Measurements from ENCODE around the gene TNS1. TPM values are rescaled to one million over a fixed set of nuclear protein-coding genes. Genes with fewer than 3 reads are reported as not detected.

Gene TNS1
- total RNA-seq, 1 donor from 2014 or later = 54.5 TPM

DNA sequence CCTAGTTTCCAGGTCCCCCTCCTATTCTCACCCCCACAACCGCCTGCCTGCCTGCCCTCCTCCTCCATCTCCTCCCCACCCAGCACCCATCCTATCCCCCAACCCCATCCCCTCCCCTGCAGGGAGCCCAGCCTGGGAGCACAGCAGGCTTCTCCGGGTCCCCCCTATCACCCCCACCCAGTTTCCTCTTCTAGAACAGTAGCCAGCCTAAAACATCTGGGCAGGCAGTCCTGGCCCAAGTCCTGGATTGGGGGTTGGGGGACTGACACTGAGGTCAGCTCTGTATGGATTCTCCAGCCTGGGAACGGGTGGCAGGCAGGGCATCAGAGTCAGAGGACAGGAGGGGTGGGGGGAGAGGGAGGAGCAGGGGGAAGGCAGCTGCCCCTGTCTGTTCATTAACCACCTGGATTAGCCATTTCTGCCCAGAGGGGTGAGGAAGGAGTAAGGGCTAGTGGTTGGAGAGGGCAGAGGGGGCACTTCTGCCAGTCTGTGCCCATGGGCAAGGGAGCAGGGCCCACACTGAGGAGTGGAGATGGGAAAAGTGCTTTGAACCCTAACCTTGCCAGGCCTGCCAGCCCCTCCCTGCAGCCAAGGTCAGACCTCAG, 60.0 kb downstream of the TNS1 start:
- no peak for TF ChIP-seq CTCF (IDR thresholded peaks at IDR 0.05; ENCODE audit: insufficient read depth, low read length, poor library complexity, severe bottlenecking)
- peaks cover 2% of the 10 kb centered on the region for H3K27me3 ChIP-seq (ENCODE audit: control insufficient read depth, insufficient read depth, low read length)
- H3K4me3 ChIP-seq (ENCODE audit: low read depth, low read length) = peak overlapping the region; percentile 69
- H3K36me3 ChIP-seq (ENCODE audit: control insufficient read depth, insufficient read depth, low read length) = no peaks in the 10 kb centered on the region
- no peak for DNase-seq (ENCODE audit: low read depth)

GRCh38 chr2:217941886-217942728, 60.7 kb downstream of the TNS1 start:
- Histone ChIP-seq H3K27me3 (ENCODE audit: control insufficient read depth, insufficient read depth, low read length) (no peaks in the 10 kb centered on the region), H3K36me3 (ENCODE audit: control insufficient read depth, insufficient read depth, low read length) (no peaks in the 10 kb centered on the region), H3K4me3 (ENCODE audit: low read depth, low read length) (peak overlapping the region; percentile 69)
- DNase-seq (ENCODE audit: low read depth) = no peak
- no peak for TF ChIP-seq CTCF (IDR thresholded peaks at IDR 0.05; ENCODE audit: insufficient read depth, low read length, poor library complexity, severe bottlenecking)

GRCh38 chr2:217941339-217941738, 61.5 kb downstream of the TNS1 start:
- TF ChIP-seq CTCF (IDR thresholded peaks at IDR 0.05; ENCODE audit: insufficient read depth, low read length, poor library complexity, severe bottlenecking) = no peak
- Histone ChIP-seq H3K4me3 (ENCODE audit: low read depth, low read length) (peak overlapping the region; percentile 69), H3K36me3 (ENCODE audit: control insufficient read depth, insufficient read depth, low read length) (no peaks in the 10 kb centered on the region), H3K27me3 (ENCODE audit: control insufficient read depth, insufficient read depth, low read length) (no peaks in the 10 kb centered on the region)
- DNase-seq (ENCODE audit: low read depth) = no peak

- no peaks in the 10 kb centered on the region for H3K36me3 ChIP-seq (ENCODE audit: control insufficient read depth, insufficient read depth, low read length)
- H3K4me3 ChIP-seq (ENCODE audit: low read depth, low read length) = peak overlapping the region; percentile 69
- no peaks in the 10 kb centered on the region for H3K27me3 ChIP-seq (ENCODE audit: control insufficient read depth, insufficient read depth, low read length)
- no peak for DNase-seq (ENCODE audit: low read depth)
- no peak for TF ChIP-seq CTCF (IDR thresholded peaks at IDR 0.05; ENCODE audit: insufficient read depth, low read length, poor library complexity, severe bottlenecking)
Measured at GRCh38 chr2:217940261-217941220, 62.3 kb downstream of the TNS1 start.

- H3K36me3 ChIP-seq (ENCODE audit: control insufficient read depth, insufficient read depth, low read length) = no peaks in the 10 kb centered on the region
- H3K4me3 ChIP-seq (ENCODE audit: low read depth, low read length) = no peak overlapping the region
- no peaks in the 10 kb centered on the region for H3K27me3 ChIP-seq (ENCODE audit: control insufficient read depth, insufficient read depth, low read length)
- DNase-seq (ENCODE audit: low read depth) = no peak
- TF ChIP-seq CTCF (IDR thresholded peaks at IDR 0.05; ENCODE audit: insufficient read depth, low read length, poor library complexity, severe bottlenecking) = no peak
Measured at GRCh38 chr2:217939629-217940245, 63.1 kb downstream of the TNS1 start.

Data from kidney epithelial cell (primary cell).